Neural progenitor cell (in vitro differentiated cells): ENCODE data around the gene METTL21A. TPM values are rescaled to one million over a fixed set of nuclear protein-coding genes. Genes with fewer than 3 reads are reported as not detected.
"Not testable (repeated sequence)": the region's sequence is repeated elsewhere in the genome, so short reads cannot be mapped to it uniquely, and the experiment has no call there.

Source experiments
- DNase-seq: peaks from one replicate; pipeline ENCODE4 v3.0.0-alpha.2; 2016; ENCODE audit warnings: low spot score
- H2AFZ ChIP-seq: fragments of 200-600 bp; sonication (generic); replicated peaks from 2 replicates; pipeline ENCODE4 v1.6.1; 2016; ENCODE audit warnings: antibody characterized with exemption
- H3F3A ChIP-seq: fragments of 200-600 bp; sonication (generic); 2 replicates; pipeline ENCODE4 v1.6.1; 2016; ENCODE audit warnings: antibody characterized with exemption, low read depth
- H3K27ac ChIP-seq: fragments of 200-600 bp; sonication (generic); 2 replicates; pipeline ENCODE4 v1.5.1; 2016; ENCODE audit warnings: mild to moderate bottlenecking
- H3K27me3 ChIP-seq: fragments of 200-600 bp; sonication (generic); 2 replicates; pipeline ENCODE4 v1.6.1; 2016; ENCODE audit warnings: mild to moderate bottlenecking, moderate library complexity
- H3K36me3 ChIP-seq: fragments of 200-600 bp; sonication (generic); 2 replicates; pipeline ENCODE4 v1.5.1; 2016
- H3K4me1 ChIP-seq: fragments of 200-600 bp; sonication (generic); 2 replicates; pipeline ENCODE4 v1.6.1; 2016; ENCODE audit warnings: mixed run types
- H3K4me2 ChIP-seq: fragments of 200-600 bp; sonication (generic); 2 replicates; pipeline ENCODE4 v1.6.1; 2016
- H3K4me3 ChIP-seq: fragments of 200-600 bp; sonication (generic); 2 replicates; pipeline ENCODE4 v1.5.1; 2016
- H3K79me2 ChIP-seq: fragments of 200-600 bp; sonication (generic); 2 replicates; pipeline ENCODE4 v1.6.1; 2016; ENCODE audit warnings: low read depth
- H3K9ac ChIP-seq: fragments of 200-600 bp; sonication (generic); 2 replicates; pipeline ENCODE4 v1.6.1; 2016
- H3K9me3 ChIP-seq: fragments of 200-600 bp; sonication (generic); 2 replicates; pipeline ENCODE4 v1.5.1; 2016; ENCODE audit warnings: low read depth
- H4K20me1 ChIP-seq: fragments of 200-600 bp; sonication (generic); 2 replicates; pipeline ENCODE4 v1.6.1; 2016; ENCODE audit warnings: low read depth
- H3K27ac Mint-ChIP-seq: 3 replicates; pipeline ENCODE4 v1.8.0; 2021; ENCODE audit warnings: mixed read lengths
- H3K27me3 Mint-ChIP-seq: 2 replicates; pipeline ENCODE4 v1.8.0; 2022; ENCODE audit warnings: low read depth, mild to moderate bottlenecking, inconsistent platforms, moderate library complexity, mixed read lengths; ENCODE audit not compliant: insufficient read depth
- H3K36me3 Mint-ChIP-seq: 3 replicates; pipeline ENCODE4 v1.8.0; 2021; ENCODE audit warnings: mixed read lengths
- H3K4me1 Mint-ChIP-seq: 3 replicates; pipeline ENCODE4 v1.8.0; 2021; ENCODE audit warnings: mixed read lengths
- H3K4me3 Mint-ChIP-seq: 3 replicates; pipeline ENCODE4 v1.8.0; 2021; ENCODE audit warnings: mild to moderate bottlenecking, moderate library complexity, mixed read lengths
- H3K9me3 Mint-ChIP-seq: 3 replicates; pipeline ENCODE4 v1.8.0; 2020; ENCODE audit warnings: mixed read lengths
- EZH2 ChIP-seq: fragments of 200-600 bp; sonication (generic); IDR thresholded peaks from 2 replicates; pipeline ENCODE4 v1.6.1; 2017; ENCODE audit warnings: antibody characterized with exemption, mild to moderate bottlenecking, moderate library complexity
- EZH2phosphoT487 ChIP-seq: fragments of 200-600 bp; sonication (generic); IDR thresholded peaks from 2 replicates; pipeline ENCODE4 v1.6.1; 2017; ENCODE audit warnings: antibody characterized with exemption
- total RNA-seq: library from RNA; depleted of rRNA; stranded (reverse); fragments of >200 nt; gene quantifications from 2 replicates; pipeline ENCODE4 v1.2.3, GENCODE V29; 2015; ENCODE audit warnings: low replicate concordance
- TF ChIP-seq, protein P1 (sequence below): fragments of 200-600 bp; sonication (generic); IDR thresholded peaks from 2 replicates; pipeline ENCODE4 v1.5.1; 2017; ENCODE audit warnings: antibody characterized with exemption, mild to moderate bottlenecking

METTL21A gene
- total RNA-seq, 1 donor from 2014 or later: 65.2 TPM

DNA sequence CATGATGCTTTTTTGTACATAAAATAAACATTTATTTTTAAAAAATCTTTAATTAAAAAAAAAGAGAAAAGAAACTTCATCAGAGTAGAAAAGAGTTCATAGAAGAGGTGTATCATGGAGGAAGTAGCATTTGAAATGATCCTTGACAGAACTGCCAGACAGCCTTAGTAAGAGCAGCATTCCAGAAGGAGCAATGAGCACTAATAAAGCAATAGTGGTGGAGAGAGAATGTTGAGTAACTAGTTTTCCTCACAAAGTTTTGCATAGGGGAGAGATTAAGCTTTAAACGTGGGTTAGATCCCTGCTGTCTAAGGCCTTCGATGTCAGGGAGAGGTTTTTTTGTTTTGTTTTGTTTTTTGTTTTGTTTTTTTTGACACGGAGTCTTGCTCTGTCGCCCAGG is 29.8 kb upstream of the METTL21A start:
- Mint-ChIP-seq H3K36me3 (no peaks in the 10 kb centered on the region), H3K27ac (no peak overlapping the region), H3K9me3 (no peaks in the 10 kb centered on the region), H3K4me3 (no peak overlapping the region), H3K4me1 (no peaks in the 10 kb centered on the region), H3K27me3 (peaks cover 7% of the 10 kb centered on the region)
- H4K20me1 ChIP-seq: no peaks in the 10 kb centered on the region
- H2AFZ ChIP-seq: no peak overlapping the region
- no peak overlapping the region for H3K4me3 ChIP-seq
- H3K9ac ChIP-seq: no peak overlapping the region
- H3K4me2 ChIP-seq: no peak overlapping the region
- no peak overlapping the region for H3K27ac ChIP-seq
- TF ChIP-seq EZH2phosphoT487 (no peak), EZH2 (no peak)
- TF ChIP-seq, protein P1, sequence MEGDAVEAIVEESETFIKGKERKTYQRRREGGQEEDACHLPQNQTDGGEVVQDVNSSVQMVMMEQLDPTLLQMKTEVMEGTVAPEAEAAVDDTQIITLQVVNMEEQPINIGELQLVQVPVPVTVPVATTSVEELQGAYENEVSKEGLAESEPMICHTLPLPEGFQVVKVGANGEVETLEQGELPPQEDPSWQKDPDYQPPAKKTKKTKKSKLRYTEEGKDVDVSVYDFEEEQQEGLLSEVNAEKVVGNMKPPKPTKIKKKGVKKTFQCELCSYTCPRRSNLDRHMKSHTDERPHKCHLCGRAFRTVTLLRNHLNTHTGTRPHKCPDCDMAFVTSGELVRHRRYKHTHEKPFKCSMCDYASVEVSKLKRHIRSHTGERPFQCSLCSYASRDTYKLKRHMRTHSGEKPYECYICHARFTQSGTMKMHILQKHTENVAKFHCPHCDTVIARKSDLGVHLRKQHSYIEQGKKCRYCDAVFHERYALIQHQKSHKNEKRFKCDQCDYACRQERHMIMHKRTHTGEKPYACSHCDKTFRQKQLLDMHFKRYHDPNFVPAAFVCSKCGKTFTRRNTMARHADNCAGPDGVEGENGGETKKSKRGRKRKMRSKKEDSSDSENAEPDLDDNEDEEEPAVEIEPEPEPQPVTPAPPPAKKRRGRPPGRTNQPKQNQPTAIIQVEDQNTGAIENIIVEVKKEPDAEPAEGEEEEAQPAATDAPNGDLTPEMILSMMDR: no peak
- no peaks in the 10 kb centered on the region for H3K27me3 ChIP-seq
- H3K36me3 ChIP-seq: no peaks in the 10 kb centered on the region
- no peaks in the 10 kb centered on the region for H3K79me2 ChIP-seq
- no peaks in the 10 kb centered on the region for H3F3A ChIP-seq
- H3K9me3 ChIP-seq: no peaks in the 10 kb centered on the region
- no peaks in the 10 kb centered on the region for H3K4me1 ChIP-seq
- DNase-seq: no peak

DNA sequence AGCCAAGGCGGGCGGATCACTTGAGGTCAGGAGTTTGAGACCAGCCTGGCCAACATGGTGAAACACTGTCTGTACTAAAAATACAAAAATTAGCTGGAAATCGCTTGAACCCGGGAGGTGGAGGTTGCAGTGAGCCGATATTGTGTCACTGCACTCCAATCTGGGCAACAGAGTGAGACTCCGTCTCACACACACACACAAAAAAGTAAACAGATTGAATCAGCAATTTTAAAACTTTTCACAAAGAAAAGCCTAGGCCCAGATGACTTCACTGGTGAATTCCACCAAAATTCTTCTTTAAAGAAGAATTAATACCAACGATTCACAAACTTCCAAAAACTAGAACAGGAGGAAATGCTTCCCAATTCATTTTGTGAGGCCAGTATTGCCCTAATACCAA is 21.4 kb upstream of the METTL21A start:
- H3K4me2 ChIP-seq, H3K79me2 ChIP-seq, H3K9me3 ChIP-seq, H3K36me3 Mint-ChIP-seq, H3K4me3 ChIP-seq, H3K4me3 Mint-ChIP-seq, H3K4me1 ChIP-seq, H3K36me3 ChIP-seq, H4K20me1 ChIP-seq, H3K27ac Mint-ChIP-seq, H3K4me1 Mint-ChIP-seq, H3K9me3 Mint-ChIP-seq, H3F3A ChIP-seq, H3K27ac ChIP-seq, H3K27me3 ChIP-seq, H3K9ac ChIP-seq, H3K27me3 Mint-ChIP-seq, DNase-seq: not testable (repeated sequence)
- H2AFZ ChIP-seq: peak overlapping the region; percentile 39

DNA sequence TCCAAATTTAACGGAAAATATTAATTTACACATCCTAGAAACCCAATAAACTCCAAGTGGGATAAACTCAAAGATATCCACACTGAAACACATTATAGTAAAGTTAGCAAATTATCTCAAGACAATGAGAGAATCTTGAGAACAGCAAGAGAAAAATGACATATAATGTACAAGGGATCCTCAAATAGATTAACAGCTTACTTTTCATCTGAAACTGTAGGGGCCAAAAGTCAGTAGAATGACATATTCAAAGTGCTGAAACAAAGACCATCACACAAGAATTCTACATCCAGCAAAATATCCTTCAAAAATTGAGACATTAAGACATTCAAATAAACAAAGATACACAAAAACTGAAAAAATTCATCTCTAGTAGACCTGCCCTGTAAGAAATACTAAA is 18.7 kb upstream of the METTL21A start:
- Histone ChIP-seq H3K4me2 (no peak overlapping the region), H3K9ac (no peak overlapping the region), H3K4me3 (no peak overlapping the region), H3K27ac (no peak overlapping the region), H3K27me3 (no peaks in the 10 kb centered on the region), H3K79me2 (no peaks in the 10 kb centered on the region), H4K20me1 (no peaks in the 10 kb centered on the region), H3K4me1 (no peaks in the 10 kb centered on the region), H3K36me3 (no peaks in the 10 kb centered on the region), H2AFZ (no peak overlapping the region), H3F3A (no peaks in the 10 kb centered on the region), H3K9me3 (peaks cover 4% of the 10 kb centered on the region)
- Mint-ChIP-seq H3K4me3 (no peak overlapping the region), H3K9me3 (peaks cover 8% of the 10 kb centered on the region), H3K36me3 (no peaks in the 10 kb centered on the region), H3K4me1 (peaks cover 2% of the 10 kb centered on the region), H3K27ac (no peak overlapping the region), H3K27me3 (peaks cover 2% of the 10 kb centered on the region)
- TF ChIP-seq EZH2phosphoT487: no peak
- TF ChIP-seq, protein P1: no peak
- no peak for TF ChIP-seq EZH2
- DNase-seq: no peak

DNA sequence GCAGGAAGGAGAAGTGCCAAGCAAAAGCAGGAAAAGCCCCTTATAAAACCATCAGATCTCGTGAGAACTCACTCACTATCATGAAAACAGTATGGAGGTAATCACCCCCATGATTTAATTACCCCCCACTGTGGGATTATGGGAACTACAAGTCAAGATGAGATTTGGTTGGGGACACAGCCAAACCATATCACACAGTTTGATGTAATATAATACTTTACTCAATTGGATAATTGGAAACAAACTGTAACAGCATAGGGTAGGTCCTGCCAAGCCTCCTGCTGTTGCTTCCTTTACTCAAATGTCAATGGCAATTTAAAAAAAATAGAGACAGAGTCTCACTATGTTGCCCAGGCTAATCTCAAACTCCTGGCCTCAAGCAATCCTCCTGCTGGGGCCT is 15.5 kb upstream of the METTL21A start:
- H3K27me3 Mint-ChIP-seq: peaks cover 6% of the 10 kb centered on the region
- Histone ChIP-seq H2AFZ (no peak overlapping the region), H3K9me3 (peaks cover 4% of the 10 kb centered on the region), H3K4me1 (no peaks in the 10 kb centered on the region), H4K20me1 (no peaks in the 10 kb centered on the region), H3K9ac (no peak overlapping the region), H3K4me3 (no peak overlapping the region), H3K27me3 (no peaks in the 10 kb centered on the region), H3K36me3 (no peaks in the 10 kb centered on the region), H3K4me2 (no peak overlapping the region), H3F3A (no peaks in the 10 kb centered on the region), H3K79me2 (no peaks in the 10 kb centered on the region), H3K27ac (no peak overlapping the region)
- H3K4me1 Mint-ChIP-seq: no peaks in the 10 kb centered on the region
- no peak for TF ChIP-seq EZH2
- TF ChIP-seq, protein P1: no peak
- no peak for TF ChIP-seq EZH2phosphoT487
- no peak overlapping the region for H3K4me3 Mint-ChIP-seq
- peaks cover 8% of the 10 kb centered on the region for H3K9me3 Mint-ChIP-seq
- no peak for DNase-seq
- no peak overlapping the region for H3K27ac Mint-ChIP-seq
- H3K36me3 Mint-ChIP-seq: no peaks in the 10 kb centered on the region
